BJ (cell line): Measurements from ENCODE around the gene SBF2. TPM values are rescaled to one million over a fixed set of nuclear protein-coding genes. Genes with fewer than 3 reads are reported as not detected.
"Not testable (repeated sequence)": the region's sequence is repeated elsewhere in the genome, so short reads cannot be mapped to it uniquely, and the experiment has no call there.

Experiments used
- CTCF ChIA-PET: fragments of 350-600 bp; formaldehyde crosslinking; extraction: SDS; loops from one replicate; lab custom pipeline; 2021; ENCODE audit warnings: antibody characterized with exemption, inconsistent platforms; lab: Yijun Ruan, JAX
- POLR2A ChIA-PET: fragments of 300-600 bp; sonication (Branson Sonifier 250); formaldehyde crosslinking; extraction: SDS; loops from one replicate; lab custom pipeline; 2021; ENCODE audit warnings: antibody characterized with exemption; lab: Charles Lee
- DNase-seq: peaks from one replicate; pipeline ENCODE4 v3.0.0-alpha.2; 2011; ENCODE audit warnings: low read depth
- H3K27me3 ChIP-seq: 2 replicates; pipeline ENCODE4 v1.6.0; 2011; ENCODE audit warnings: low read length; ENCODE audit not compliant: control insufficient read depth, insufficient read depth
- H3K36me3 ChIP-seq: 2 replicates; pipeline ENCODE4 v1.5.1; 2011; ENCODE audit warnings: low read length; ENCODE audit not compliant: control insufficient read depth, insufficient read depth
- H3K4me3 ChIP-seq: 2 replicates; pipeline ENCODE4 v1.5.1; 2011; ENCODE audit warnings: low read depth, mild to moderate bottlenecking, control low read depth, low read length
- CTCF ChIP-seq: IDR thresholded peaks from 2 replicates; pipeline ENCODE4 v1.5.1; 2011; ENCODE audit warnings: low read depth, mild to moderate bottlenecking, control low read depth, inconsistent platforms, low read length, moderate library complexity; ENCODE audit not compliant: insufficient read depth
- polyA plus RNA-seq: library from polyadenylated mRNA; depleted of rRNA; stranded (reverse); fragments of >200 nt; gene quantifications from 2 replicates; pipeline ENCODE4 v1.2.3, GENCODE V29; 2011

The SBF2 gene
- polyA plus RNA-seq, 1 experiment = 33.8 TPM

GRCh38 chr11:9905960-9906791 lies 387.8 kb downstream of the SBF2 start:
- no peak overlapping the region for H3K4me3 ChIP-seq
- peak; percentile 98 for DNase-seq
- no peak for TF ChIP-seq CTCF
- CTCF ChIA-PET = interaction anchor here (0.7 to 1.8 kb wide), 7 partner anchors 67 to 398 kb away, joined by 3 to 8 read pairs (median 4); partner anchors contain the start of gene ADM
- no peaks in the 10 kb centered on the region for H3K36me3 ChIP-seq
- no peaks in the 10 kb centered on the region for H3K27me3 ChIP-seq
- POLR2A ChIA-PET = interaction anchor here (0.9 to 1.5 kb wide), 5 partner anchors 37 to 399 kb away, joined by 4 to 6 read pairs (median 4); partner anchors contain the start of gene ADM

- Histone ChIP-seq H3K36me3 (no peaks in the 10 kb centered on the region), H3K4me3 (no peak overlapping the region), H3K27me3 (no peaks in the 10 kb centered on the region)
- ChIA-PET POLR2A (interaction anchor here (0.6 to 1.5 kb wide), 4 partner anchors 38 to 420 kb away, joined by 3 to 4 read pairs (median 4); no protein-coding TSS in a partner anchor), CTCF (interaction anchor here (0.9 to 1.8 kb wide), 5 partner anchors 100 to 292 kb away, joined by 3 to 8 read pairs (median 4); no protein-coding TSS in a partner anchor)
- TF ChIP-seq CTCF = no peak
- no peak for DNase-seq
Observed at GRCh38 chr11:9905501-9905951, 388.5 kb downstream of the SBF2 start.

DNA sequence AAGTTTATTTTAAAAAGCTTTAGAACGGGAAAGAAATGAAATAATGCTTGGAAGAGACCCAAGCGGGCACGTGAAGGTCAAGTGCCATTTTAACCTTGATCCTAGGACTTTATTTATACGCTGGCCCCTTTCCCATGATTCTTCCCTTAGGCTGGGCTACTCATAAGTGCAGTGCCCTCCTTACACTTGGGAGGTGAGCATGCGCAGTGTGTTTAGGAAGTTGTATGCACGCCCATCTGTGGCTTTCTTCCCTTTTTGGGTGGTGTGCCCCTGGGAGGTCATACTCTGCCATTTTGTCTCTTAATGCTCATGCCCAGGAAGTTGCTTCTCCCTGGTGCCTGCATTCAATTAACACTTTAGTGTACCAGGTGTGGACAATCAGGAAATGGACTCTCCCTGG lies 390.4 kb downstream of the SBF2 start:
- POLR2A ChIA-PET = no interaction called here
- Histone ChIP-seq H3K4me3 (no peak overlapping the region), H3K36me3 (no peaks in the 10 kb centered on the region), H3K27me3 (no peaks in the 10 kb centered on the region)
- CTCF ChIA-PET = interaction anchor here (0.7 to 1.3 kb wide), 3 partner anchors 22 to 154 kb away, joined by 3 to 5 read pairs (median 3); no protein-coding TSS in a partner anchor
- no peak for TF ChIP-seq CTCF
- no peak for DNase-seq

DNA sequence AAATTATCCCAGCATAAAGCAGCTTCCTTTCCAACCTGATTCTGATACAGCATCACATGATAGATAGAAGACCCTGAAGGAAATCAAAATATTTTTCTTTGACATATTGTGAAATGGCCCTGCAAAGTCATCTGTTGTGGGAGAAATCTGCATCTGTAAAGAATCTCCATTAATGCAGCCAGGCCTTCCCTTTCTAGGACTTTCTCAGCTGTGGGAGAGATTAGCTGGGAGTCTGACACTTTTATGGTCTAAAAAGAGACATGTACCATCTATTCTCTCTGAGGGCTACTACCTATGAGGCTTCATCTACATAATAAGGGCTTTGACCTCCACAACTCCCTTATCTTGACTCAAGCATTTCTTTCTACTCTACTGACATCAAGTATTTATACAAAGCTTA lies 392.1 kb downstream of the SBF2 start:
- no peaks in the 10 kb centered on the region for H3K36me3 ChIP-seq
- H3K4me3 ChIP-seq = no peak overlapping the region
- TF ChIP-seq CTCF = no peak
- DNase-seq = no peak
- ChIA-PET POLR2A (no interaction called here), CTCF (no interaction called here)
- H3K27me3 ChIP-seq = no peaks in the 10 kb centered on the region

- H3K27me3 ChIP-seq, CTCF ChIA-PET, H3K36me3 ChIP-seq, H3K4me3 ChIP-seq: not testable (repeated sequence)
- POLR2A ChIA-PET = interaction anchor here (0.6 to 0.7 kb wide), 3 partner anchors 47 to 140 kb away, joined by 3 to 7 read pairs (median 3); no protein-coding TSS in a partner anchor
- peak; percentile 76 for DNase-seq
Observed at GRCh38 chr11:9900253-9900652, 393.8 kb downstream of the SBF2 start.
